Mucosa of descending colon (tissue), 3 donors: Measurements from ENCODE around the gene MCM6. TPM values are rescaled to one million over a fixed set of nuclear protein-coding genes. Genes with fewer than 3 reads are reported as not detected.
"Not testable (repeated sequence)": the region's sequence is repeated elsewhere in the genome, so short reads cannot be mapped to it uniquely, and the experiment has no call there.

ENCODE experiments used
- ATAC-seq: fragments of 200-7000 bp; cut with Tn5 transposase; one replicate; pipeline ENCODE4 v1.9.1; 2020; ENCODE audit warnings: mild to moderate bottlenecking, moderate library complexity
- DNase-seq, 3 donors: peaks; one replicate each; pipeline ENCODE4 v3.0.0-alpha.2; 2020
- H3K36me3 ChIP-seq: fragments of 200-600 bp; one replicate; pipeline ENCODE4 v1.8.0; 2021; ENCODE audit warnings: low read depth, mild to moderate bottlenecking
- H3K4me1 ChIP-seq: fragments of 200-600 bp; one replicate; pipeline ENCODE4 v1.8.0; 2021; ENCODE audit warnings: low read depth, mild to moderate bottlenecking
- H3K4me3 ChIP-seq: fragments of 200-600 bp; one replicate; pipeline ENCODE4 v1.8.0; 2021; ENCODE audit warnings: mild to moderate bottlenecking
- H3K9me3 ChIP-seq: fragments of 200-600 bp; one replicate; pipeline ENCODE4 v1.8.0; 2021; ENCODE audit warnings: mild to moderate bottlenecking
- CTCF ChIP-seq: fragments of 200-600 bp; IDR thresholded peaks from one replicate; pipeline ENCODE4 v1.8.0; 2022; ENCODE audit warnings: antibody characterized with exemption, mild to moderate bottlenecking
- intact Hi-C, 2 donors: fragments of 100-400 bp; cut with DNase I in 1 of 2; cut with micrococcal nuclease in 1 of 2; formaldehyde crosslinking; loops; one replicate each; pipeline versions ENCODE4 v1.11.0 to v1.11.1; 2022; cut with DNase I, micrococcal nuclease
- total RNA-seq, 3 donors: library from RNA; stranded (reverse); fragmentation: NEBNext Ultra II Directional in 2 of 3; extraction: Animal tissue kit (Norgen Biotek cat#: 25700) in 2 of 3; gene quantifications; one replicate each; pipeline versions ENCODE4 v1.2.1 to v1.2.4, GENCODE V29; 2021 to 2023
- donor health status: DM: no; HTN: no; CAD: no; lungs with moderate emphysema.
- donor health status: DM: no; HTN: no; CAD: no.
- donor health status: DM: no; HTN: yes; CAD: no.

MCM6 gene
- total RNA-seq, 3 donors from 2014 or later = 8.4 to 19.8 (median 8.9) TPM

- no peak for TF ChIP-seq CTCF
- intact Hi-C loops = no loop called here
- Histone ChIP-seq H3K4me1 (no peaks in the 10 kb centered on the region), H3K9me3 (no peaks in the 10 kb centered on the region), H3K36me3 (no peaks in the 10 kb centered on the region), H3K4me3 (no peak overlapping the region)
- ATAC-seq (no peak), DNase-seq (no peak)
Observed at GRCh38 chr2:135885709-135886108, 9.5 kb upstream of the MCM6 start.

- ATAC-seq = no peak
- intact Hi-C loops = no loop called here
- Histone ChIP-seq H3K9me3 (no peaks in the 10 kb centered on the region), H3K4me1 (no peaks in the 10 kb centered on the region), H3K36me3 (no peaks in the 10 kb centered on the region), H3K4me3 (no peak overlapping the region)
- TF ChIP-seq CTCF = no peak
- no peak for DNase-seq
Observed at GRCh38 chr2:135882415-135882814, 6.2 kb upstream of the MCM6 start.

DNA sequence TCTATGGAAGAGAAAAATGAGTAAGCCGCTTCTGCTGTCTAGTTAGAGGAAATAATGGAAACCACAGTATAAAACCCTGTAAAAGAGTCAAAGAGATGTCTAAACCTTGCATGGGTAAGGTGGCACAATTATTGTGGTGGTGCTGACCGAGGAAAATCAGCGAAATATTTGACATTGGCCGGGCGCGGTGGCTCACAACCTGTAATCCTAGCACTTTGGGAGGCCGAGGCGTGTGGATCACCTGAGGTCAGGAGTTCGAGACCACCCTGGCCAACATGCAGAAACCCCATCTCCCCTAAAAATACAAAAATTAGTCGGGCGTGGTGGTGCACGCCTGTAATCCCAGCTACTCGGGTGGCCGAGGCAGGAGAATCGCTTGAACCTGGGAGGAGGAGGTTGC, 527 bp upstream of the MCM6 start:
- ATAC-seq, H3K9me3 ChIP-seq, H3K4me1 ChIP-seq, intact Hi-C loops, H3K4me3 ChIP-seq, H3K36me3 ChIP-seq: not testable (repeated sequence)
- DNase-seq = peak in 2 of 3 donors; percentile 19 to 42

GRCh38 chr2:135875491-135876065, 665 bp downstream of the MCM6 start:
- intact Hi-C loops = no loop called here
- ATAC-seq (peak; percentile 76), DNase-seq (peak; percentile 56 to 76 (median 67))
- Histone ChIP-seq H3K4me1 (peaks cover 5% of the 10 kb centered on the region), H3K9me3 (no peaks in the 10 kb centered on the region), H3K36me3 (no peaks in the 10 kb centered on the region), H3K4me3 (peak overlapping the region; percentile 59)
- TF ChIP-seq CTCF = no peak

DNA sequence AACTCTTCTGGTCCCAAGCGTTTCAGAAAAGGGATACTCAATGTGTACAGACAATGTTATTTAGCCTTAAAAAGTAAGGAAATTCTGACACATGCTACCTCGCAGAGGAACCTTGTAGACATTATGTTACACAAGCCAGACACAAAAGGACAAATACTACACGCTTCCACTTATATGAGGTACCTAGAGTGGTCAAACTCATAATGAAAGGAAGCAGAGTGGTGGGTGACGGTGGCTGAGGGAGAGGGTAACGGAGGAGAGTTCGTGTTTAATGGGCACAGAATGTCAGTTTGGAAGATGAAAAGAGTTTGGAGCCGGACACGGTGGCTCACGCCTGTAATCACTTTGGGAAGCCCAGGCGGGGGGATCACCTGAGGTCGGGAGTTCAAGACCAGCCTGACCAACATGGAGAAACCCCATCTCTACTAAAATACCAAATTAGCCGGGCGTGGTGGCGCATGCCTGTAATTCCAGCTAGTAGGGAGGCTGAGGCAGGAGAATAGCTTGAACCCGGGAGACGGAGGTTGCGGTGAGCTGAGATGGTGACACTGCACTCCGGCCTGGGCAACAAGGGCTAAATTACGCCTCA, 1.4 kb downstream of the MCM6 start:
- Histone ChIP-seq H3K36me3 (no peaks in the 10 kb centered on the region), H3K4me1 (peaks cover 5% of the 10 kb centered on the region), H3K4me3 (no peak overlapping the region), H3K9me3 (no peaks in the 10 kb centered on the region)
- DNase-seq (no peak), ATAC-seq (no peak)
- no peak for TF ChIP-seq CTCF
- intact Hi-C loops = no loop called here

GRCh38 chr2:135870571-135870970, 5.7 kb downstream of the MCM6 start:
- Histone ChIP-seq H3K36me3 (no peaks in the 10 kb centered on the region), H3K9me3 (no peaks in the 10 kb centered on the region), H3K4me3 (no peak overlapping the region), H3K4me1 (peaks cover 4% of the 10 kb centered on the region)
- TF ChIP-seq CTCF = no peak
- intact Hi-C loops = no loop called here
- no peak for DNase-seq
- ATAC-seq = no peak
